Uterus (tissue), 4 donors: ENCODE data around the gene PLEKHA7. TPM values are rescaled to one million over a fixed set of nuclear protein-coding genes. Genes with fewer than 3 reads are reported as not detected.

Experiments
- DNase-seq, 2 donors: peaks; one replicate each; pipeline ENCODE4 v3.0.0-alpha.2; 2019 to 2020
- H3K27ac ChIP-seq, 2 donors: fragments of 200-600 bp; sonication (generic); 1 replicate in 1 of 2; 2 replicates in 1 of 2; pipeline ENCODE4 v1.5.1; 2016 to 2018
- H3K27me3 ChIP-seq, 2 donors: fragments of 200-600 bp; sonication (generic); one replicate each; pipeline ENCODE4 v1.5.1; 2018 to 2019; ENCODE audit warnings: control low read depth in 1 of 2
- H3K36me3 ChIP-seq, 2 donors: fragments of 200-600 bp; sonication (generic); one replicate each; pipeline ENCODE4 v1.5.1; 2019; ENCODE audit warnings: control low read depth in 1 of 2
- H3K4me1 ChIP-seq, 2 donors: fragments of 200-600 bp; sonication (generic); one replicate each; pipeline ENCODE4 v1.5.1; 2018 to 2019; ENCODE audit warnings: control low read depth in 1 of 2
- H3K4me3 ChIP-seq, 2 donors: fragments of 200-600 bp; sonication (generic); 1 replicate in 1 of 2; 2 replicates in 1 of 2; pipeline ENCODE4 v1.5.1; 2018 to 2019; ENCODE audit warnings: mild to moderate bottlenecking in 1 of 2
- H3K9me3 ChIP-seq, 2 donors: fragments of 200-600 bp; sonication (generic); one replicate each; pipeline ENCODE4 v1.5.1; 2019; ENCODE audit warnings: control low read depth in 1 of 2
- CTCF ChIP-seq, 4 experiments: fragments of 200-600 bp in 2 of 4; fragments of 450-650 bp in 2 of 4; sonication (generic) in 2 of 4; IDR thresholded peaks; one replicate each; pipeline ENCODE4 v1.5.1; 2016 to 2019; ENCODE audit warnings: antibody characterized with exemption in 4 of 4, mild to moderate bottlenecking in 2 of 4, moderate library complexity in 1 of 4
- POLR2A ChIP-seq, 2 donors: fragments of 450-650 bp; IDR thresholded peaks; one replicate each; pipeline ENCODE4 v1.6.1; 2016; ENCODE audit warnings: antibody characterized with exemption in 2 of 2, mild to moderate bottlenecking in 1 of 2, moderate library complexity in 1 of 2
- intact Hi-C: fragments of 100-400 bp; cut with DNase I; formaldehyde crosslinking; loops from one replicate; pipeline ENCODE4 v1.15.1; 2023; ENCODE audit warnings: low total_unique reads
- total RNA-seq, 4 donors: library from RNA; depleted of rRNA in 3 of 4; stranded (reverse); fragments of >200 nt in 3 of 4; gene quantifications; one replicate each; pipeline versions ENCODE4 v1.1.0 to v1.2.4, GENCODE V29; 2014 to 2023
- donor health status: DM: yes; HTN: yes; CAD: no.

PLEKHA7 gene
- total RNA-seq, 4 donors from 2014 or later: 13.3 to 38.2 (median 26.7) TPM

- TF ChIP-seq CTCF (IDR thresholded peaks at IDR 0.05) (no peak), POLR2A (IDR thresholded peaks at IDR 0.05) (no peak)
- Histone ChIP-seq H3K27ac (no peak overlapping the region), H3K4me3 (no peak overlapping the region), H3K4me1 (no peaks in the 10 kb centered on the region), H3K36me3 (no peaks in the 10 kb centered on the region), H3K9me3 (no peaks in the 10 kb centered on the region), H3K27me3 (no peaks in the 10 kb centered on the region)
- DNase-seq: no peak
- intact Hi-C loops: no loop called here
These were observed 238.5 kb downstream of the PLEKHA7 start for GRCh38 chr11:16775614-16776283.

DNA sequence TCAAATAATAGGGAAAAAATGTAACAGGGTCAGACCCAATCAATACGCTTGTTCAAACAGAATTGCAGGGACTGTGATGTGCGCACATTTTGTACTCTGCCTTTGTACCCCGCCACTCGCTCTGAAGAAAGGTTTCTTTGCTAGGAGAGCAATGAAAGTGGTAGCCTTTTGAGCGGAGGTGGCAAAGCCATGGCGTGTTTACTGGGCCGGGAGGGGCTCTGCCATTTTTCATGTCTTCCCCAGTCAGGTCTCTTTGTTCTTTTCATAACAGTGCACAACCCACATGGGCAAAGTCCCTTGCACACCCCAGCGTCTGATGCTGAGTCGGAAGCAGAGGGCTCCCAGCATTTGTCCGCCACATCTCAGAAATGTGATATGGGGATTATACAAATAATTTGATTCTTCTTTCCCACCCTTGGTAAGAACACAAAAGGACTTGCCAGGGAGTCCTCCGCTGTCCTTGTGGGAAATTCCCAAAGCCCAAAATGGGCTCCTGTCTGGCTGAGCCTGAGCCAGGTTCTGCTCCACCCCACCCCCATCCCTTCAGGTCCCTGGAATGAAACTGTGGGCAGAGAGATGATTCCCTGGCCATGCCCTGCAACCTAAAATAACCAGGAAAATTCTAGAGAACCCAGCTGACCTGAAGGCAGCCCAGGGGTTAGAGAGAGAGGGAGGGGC, 239.1 kb downstream of the PLEKHA7 start:
- DNase-seq: no peak
- intact Hi-C loops: no loop called here
- no peak overlapping the region for H3K27ac ChIP-seq
- no peaks in the 10 kb centered on the region for H3K4me1 ChIP-seq
- H3K4me3 ChIP-seq: no peak overlapping the region
- no peaks in the 10 kb centered on the region for H3K27me3 ChIP-seq
- no peaks in the 10 kb centered on the region for H3K36me3 ChIP-seq
- H3K9me3 ChIP-seq: no peaks in the 10 kb centered on the region
- TF ChIP-seq CTCF (IDR thresholded peaks at IDR 0.05) (no peak), POLR2A (IDR thresholded peaks at IDR 0.05) (no peak)

DNA sequence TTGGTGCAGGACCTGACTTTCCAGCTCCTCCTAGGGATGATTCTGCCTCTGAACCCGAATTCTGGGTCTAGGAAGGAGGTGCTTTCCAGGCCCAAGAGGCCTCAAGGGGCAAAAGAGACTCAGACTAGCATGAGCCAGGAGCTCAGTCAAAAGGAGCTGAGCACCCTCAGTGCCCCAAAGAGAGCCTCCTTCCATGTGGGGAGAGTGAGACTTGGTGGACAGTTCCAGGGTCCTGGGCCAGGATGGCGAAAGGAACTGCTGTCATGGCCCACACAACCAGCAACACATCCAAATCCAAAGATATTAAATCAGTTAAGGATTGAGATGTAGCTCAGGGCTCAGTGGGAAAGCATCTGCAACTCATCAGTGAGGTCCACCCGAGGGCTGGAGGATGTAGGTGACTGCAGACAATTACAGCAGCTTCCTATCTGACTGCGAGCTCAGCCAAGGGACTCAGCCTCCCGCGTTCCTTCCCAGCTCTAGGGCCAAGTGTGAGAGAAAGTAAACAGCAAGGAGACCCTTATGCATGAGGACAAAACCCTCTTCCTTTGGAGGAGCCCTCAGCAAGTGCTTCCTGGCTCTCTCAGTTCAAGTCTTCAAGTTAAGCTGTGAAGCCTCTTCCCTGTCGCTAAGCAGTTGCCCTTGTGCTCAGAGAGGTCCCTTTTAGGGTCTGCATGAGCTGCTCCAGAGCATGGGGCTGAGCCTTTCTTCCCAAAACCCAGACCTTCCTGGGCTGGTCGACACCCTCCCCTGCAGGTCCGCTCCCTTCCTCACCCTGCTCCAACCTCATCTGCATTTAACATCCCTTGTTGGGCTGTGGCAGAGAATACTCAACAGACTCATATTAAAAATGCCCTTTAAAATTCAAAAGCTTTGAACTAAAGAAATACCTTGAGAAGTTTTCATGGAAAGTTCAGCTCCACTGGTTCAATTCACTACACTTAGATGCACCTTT, 240.0 kb downstream of the PLEKHA7 start:
- DNase-seq: no peak
- intact Hi-C loops: no loop called here
- TF ChIP-seq POLR2A (IDR thresholded peaks at IDR 0.05): no peak
- no peak for TF ChIP-seq CTCF (IDR thresholded peaks at IDR 0.05)

DNA sequence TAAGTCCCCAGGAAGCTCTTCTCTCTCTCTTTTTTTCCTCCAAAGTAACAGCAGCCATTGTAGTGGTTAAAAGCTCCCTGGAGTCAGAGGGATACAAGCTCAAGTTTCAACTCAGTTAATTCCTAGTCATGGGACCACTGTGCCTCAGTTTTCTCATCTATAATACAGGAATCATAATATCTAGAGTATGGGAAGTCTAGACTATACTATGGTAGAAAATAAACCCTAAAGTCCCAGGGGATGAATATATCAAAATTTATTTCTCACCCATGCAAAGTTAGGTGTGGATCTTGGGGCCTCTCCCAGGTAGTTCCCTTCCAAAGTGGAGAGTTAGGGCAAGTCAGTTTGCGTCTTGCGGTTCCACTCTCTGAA, 242.1 kb downstream of the PLEKHA7 start:
- intact Hi-C loops: no loop called here
- no peaks in the 10 kb centered on the region for H3K4me1 ChIP-seq
- H3K27ac ChIP-seq: no peak overlapping the region
- no peaks in the 10 kb centered on the region for H3K27me3 ChIP-seq
- no peak for TF ChIP-seq POLR2A (IDR thresholded peaks at IDR 0.05)
- TF ChIP-seq CTCF (IDR thresholded peaks at IDR 0.05): no peak
- no peak overlapping the region for H3K4me3 ChIP-seq
- no peak for DNase-seq
- H3K36me3 ChIP-seq: no peaks in the 10 kb centered on the region
- no peaks in the 10 kb centered on the region for H3K9me3 ChIP-seq

More for the DNA sequence above, 240.0 kb downstream of the PLEKHA7 start:
- Histone ChIP-seq H3K4me1 (no peaks in the 10 kb centered on the region), H3K27ac (no peak overlapping the region), H3K9me3 (no peaks in the 10 kb centered on the region), H3K36me3 (no peaks in the 10 kb centered on the region), H3K4me3 (no peak overlapping the region), H3K27me3 (no peaks in the 10 kb centered on the region)
